ENCODE data around the gene TESK2. TPM values are rescaled to one million over a fixed set of nuclear protein-coding genes. Genes with fewer than 3 reads are reported as not detected.

TESK2 gene
- total RNA-seq, 3 donors from 2014 or later (not counting 1 experiment from before 2014, with no cell fraction given), result 5.1 to 7.4 (median 6.0) TPM

DNA sequence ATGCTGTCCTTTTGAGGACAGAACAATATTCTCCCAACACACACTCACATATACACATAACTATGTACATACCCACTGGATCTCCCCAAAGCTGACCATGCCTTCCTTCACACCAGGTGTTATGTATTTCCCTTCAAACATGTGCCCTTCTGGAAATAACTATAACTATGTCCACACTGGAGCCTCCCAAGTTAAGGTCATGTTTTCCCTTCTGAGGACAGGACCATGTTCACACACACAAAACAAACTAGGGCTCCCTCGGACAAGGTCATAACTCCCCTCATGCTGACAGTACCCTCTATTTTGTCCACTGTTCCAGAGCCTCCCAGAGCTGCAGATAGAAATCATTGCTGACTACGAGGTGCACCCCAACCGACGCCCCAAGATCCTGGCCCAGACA is 16.9 kb upstream of the TESK2 start:
- no peaks in the 10 kb centered on the region for H3K27me3 Mint-ChIP-seq (ENCODE audit: low read depth in 2 of 2)
- H3K9me3 ChIP-seq (ENCODE audit: control insufficient read depth, insufficient read depth, low read length), result no peaks in the 10 kb centered on the region
- no peaks in the 10 kb centered on the region for H3K27me3 ChIP-seq (ENCODE audit: control insufficient read depth, insufficient read depth, low read length)
- H3K4me1 Mint-ChIP-seq, result no peaks in the 10 kb centered on the region
- TF ChIP-seq CTCF (IDR thresholded peaks at IDR 0.05), result no peak
- H3K4me1 ChIP-seq (ENCODE audit: control insufficient read depth, insufficient read depth, low read length), result no peaks in the 10 kb centered on the region
- WGBS (ENCODE audit: insufficient coverage), result 90% methylated on average over 4 of the region's 4 CpGs
- no peak overlapping the region for H3K27ac Mint-ChIP-seq
- H3K4me3 ChIP-seq (ENCODE audit: low read length), result no peak overlapping the region
- no peak overlapping the region for H3K27ac ChIP-seq (ENCODE audit: low read length)
- no peak overlapping the region for H3K4me3 Mint-ChIP-seq
- peaks cover 38% of the 10 kb centered on the region for H3K36me3 ChIP-seq (ENCODE audit: control insufficient read depth, insufficient read depth, low read length)
- H3K36me3 Mint-ChIP-seq, result peaks cover 8% of the 10 kb centered on the region
- H3K9me3 Mint-ChIP-seq, result no peaks in the 10 kb centered on the region
- DNase-seq (no peak), ATAC-seq (no peak)
- intact Hi-C loops (cut with micrococcal nuclease), result no loop called here

DNA sequence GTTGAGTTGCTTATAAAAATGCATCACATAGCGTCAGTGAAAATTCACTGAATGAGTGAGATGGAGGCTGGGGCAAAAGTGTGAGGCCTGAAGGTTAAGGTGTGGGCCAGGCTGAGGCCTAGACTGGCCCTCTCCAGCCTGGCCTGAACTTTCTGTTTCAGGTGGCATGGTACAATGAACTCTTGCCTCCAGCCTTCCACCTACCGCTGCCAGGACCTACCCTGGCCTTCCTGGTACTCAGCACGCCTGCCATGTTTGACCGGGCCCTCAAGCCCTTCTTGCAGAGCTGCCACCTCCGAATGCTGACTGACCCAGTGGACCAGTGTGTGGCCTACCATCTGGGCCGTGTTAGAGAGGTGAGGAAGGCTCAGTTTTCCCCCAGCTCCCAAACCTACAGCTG is 16.2 kb upstream of the TESK2 start:
- Histone ChIP-seq H3K27me3 (ENCODE audit: control insufficient read depth, insufficient read depth, low read length) (no peaks in the 10 kb centered on the region), H3K9me3 (ENCODE audit: control insufficient read depth, insufficient read depth, low read length) (no peaks in the 10 kb centered on the region), H3K4me3 (ENCODE audit: low read length) (no peak overlapping the region), H3K27ac (ENCODE audit: low read length) (no peak overlapping the region), H3K4me1 (ENCODE audit: control insufficient read depth, insufficient read depth, low read length) (no peaks in the 10 kb centered on the region), H3K36me3 (ENCODE audit: control insufficient read depth, insufficient read depth, low read length) (peaks cover 35% of the 10 kb centered on the region)
- Mint-ChIP-seq H3K27ac (no peak overlapping the region), H3K36me3 (peaks cover 8% of the 10 kb centered on the region), H3K27me3 (ENCODE audit: low read depth in 2 of 2) (no peaks in the 10 kb centered on the region), H3K9me3 (no peaks in the 10 kb centered on the region), H3K4me1 (no peaks in the 10 kb centered on the region), H3K4me3 (no peak overlapping the region)
- TF ChIP-seq CTCF (IDR thresholded peaks at IDR 0.05), result no peak
- whole genome bisulfite sequencing (ENCODE audit: insufficient coverage), result 97% methylated on average over 6 of the region's 6 CpGs
- intact Hi-C loops (cut with micrococcal nuclease), result no loop called here
- DNase-seq (no peak), ATAC-seq (no peak)

- Mint-ChIP-seq H3K9me3 (no peaks in the 10 kb centered on the region), H3K27ac (no peak overlapping the region), H3K4me3 (no peak overlapping the region), H3K27me3 (ENCODE audit: low read depth in 2 of 2) (no peaks in the 10 kb centered on the region), H3K4me1 (peaks cover 24 to 26% of the 10 kb centered on the region in 2 donors), H3K36me3 (no peaks in the 10 kb centered on the region)
- Histone ChIP-seq H3K27ac (ENCODE audit: low read length) (no peak overlapping the region), H3K9me3 (ENCODE audit: control insufficient read depth, insufficient read depth, low read length) (no peaks in the 10 kb centered on the region), H3K4me3 (ENCODE audit: low read length) (no peak overlapping the region), H3K27me3 (ENCODE audit: control insufficient read depth, insufficient read depth, low read length) (no peaks in the 10 kb centered on the region), H3K36me3 (ENCODE audit: control insufficient read depth, insufficient read depth, low read length) (peaks cover 7% of the 10 kb centered on the region), H3K4me1 (ENCODE audit: control insufficient read depth, insufficient read depth, low read length) (peaks cover 17% of the 10 kb centered on the region)
- WGBS (ENCODE audit: insufficient coverage), result 92% methylated on average over 14 of the region's 14 CpGs
- ATAC-seq, result no peak
- intact Hi-C loops (cut with micrococcal nuclease), result no loop called here
- no peak for DNase-seq
- no peak for TF ChIP-seq CTCF (IDR thresholded peaks at IDR 0.05)
These were observed 12.7 kb upstream of the TESK2 start for GRCh38 chr1:45503462-45504360.
